Sigmoid colon (tissue), 7 donors: ENCODE measurements around the gene SCRG1. TPM values are rescaled to one million over a fixed set of nuclear protein-coding genes. Genes with fewer than 3 reads are reported as not detected.

Experiments
- DNase-seq: peaks from one replicate; pipeline ENCODE4 v3.0.0-alpha.2; 2019
- H3K27ac ChIP-seq, 4 donors: fragments of 200-600 bp; sonication (generic); one replicate each; pipeline ENCODE4 v1.5.1; 2016 to 2019; ENCODE audit warnings: mild to moderate bottlenecking in 1 of 4
- H3K27me3 ChIP-seq, 3 donors: fragments of 200-600 bp; sonication (generic); one replicate each; pipeline ENCODE4 v1.5.1; 2019; ENCODE audit warnings: mild to moderate bottlenecking in 1 of 3
- H3K36me3 ChIP-seq, 4 donors: fragments of 200-600 bp; sonication (generic); one replicate each; pipeline ENCODE4 v1.5.1; 2016 to 2019
- H3K4me1 ChIP-seq, 4 donors: fragments of 200-600 bp; sonication (generic); one replicate each; pipeline ENCODE4 v1.5.1; 2017 to 2019
- H3K4me3 ChIP-seq, 4 donors: fragments of 200-600 bp; sonication (generic); one replicate each; pipeline ENCODE4 v1.5.1; 2017 to 2019; ENCODE audit warnings: mild to moderate bottlenecking in 2 of 4, moderate library complexity in 1 of 4
- H3K9me3 ChIP-seq, 4 donors: fragments of 200-600 bp in 3 of 4; sonication (generic) in 3 of 4; one replicate each; pipeline versions ENCODE4 v1.5.1 to v1.6.1; 2013 to 2019
- CTCF ChIP-seq, 4 experiments: fragments of 450-650 bp in 3 of 4; fragments of 200-600 bp in 1 of 4; IDR thresholded peaks; one replicate each; pipeline ENCODE4 v1.5.1; 2016 to 2019; ENCODE audit warnings: antibody characterized with exemption in 4 of 4, mild to moderate bottlenecking in 3 of 4, moderate library complexity in 2 of 4
- EP300 ChIP-seq, 4 donors: sonication (generic); formaldehyde crosslinking; IDR thresholded peaks; one replicate each; pipeline ENCODE4 v1.6.1; 2017; ENCODE audit warnings: antibody characterized with exemption in 4 of 4
- POLR2A ChIP-seq, 2 donors: fragments of 450-650 bp; IDR thresholded peaks; one replicate each; pipeline ENCODE4 v1.6.1; 2016; ENCODE audit warnings: antibody characterized with exemption in 2 of 2, mild to moderate bottlenecking in 2 of 2, moderate library complexity in 2 of 2
- POLR2AphosphoS5 ChIP-seq, 4 donors: sonication (generic); formaldehyde crosslinking; IDR thresholded peaks; one replicate each; pipeline ENCODE4 v1.6.1; 2017; ENCODE audit warnings: antibody characterized with exemption in 4 of 4
- whole genome bisulfite sequencing, 2 donors: extraction: QIAGEN DNeasy Blood & Tissue Kit; methylation state at CpG; one replicate each; pipeline ENCODE4 v1.1.7; 2013; 5-methylcytosine and 5-hydroxymethylcytosine counted together
- intact Hi-C: fragments of 100-400 bp; cut with DNase I; formaldehyde crosslinking; loops from one replicate; pipeline ENCODE4 v1.15.1; 2023
- polyA plus RNA-seq, 3 donors: library from polyadenylated mRNA; stranded (reverse); fragments of 200-250 nt; gene quantifications; one replicate each; pipeline ENCODE4 v1.2.3, GENCODE V29; 2013
- small RNA-seq, 3 donors: library from RNA; depleted of rRNA; stranded (forward); fragments of <200 nt; gene quantifications; one replicate each; pipeline ENCODE3, GENCODE V24; 2016
- total RNA-seq, 4 donors: library from RNA; depleted of rRNA; stranded (reverse); fragments of >200 nt; gene quantifications; one replicate each; pipeline ENCODE4 v1.1.0, GENCODE V29; 2016
- donor health status: healthy with polysubstance abuse.
- donor health status: Bipolar disorder and iron deficiency.
- donor health status: healthy.

SCRG1 gene
- total and polyA plus RNA-seq, 7 donors: 0.55 to 5.8 (median 3.5) TPM; not detected in 1

DNA sequence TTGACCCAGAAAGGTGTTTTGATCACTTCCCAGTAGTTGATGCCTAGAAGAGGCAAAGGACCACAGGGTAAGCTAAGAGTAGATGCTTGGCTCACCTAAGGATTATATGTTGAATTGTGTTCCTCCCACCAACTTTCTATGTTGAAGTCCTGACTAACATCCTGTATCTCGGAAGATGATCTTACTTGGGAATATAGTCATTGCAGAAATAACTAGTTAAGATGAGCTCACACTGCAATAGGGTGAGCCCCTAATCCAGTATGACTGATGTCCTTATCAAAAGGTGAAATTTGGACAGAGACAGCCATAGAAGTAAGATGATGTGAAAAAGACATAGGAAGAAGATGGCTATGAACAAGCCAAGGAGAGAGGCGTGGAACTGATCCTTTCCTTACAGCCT lies 61.5 kb downstream of the SCRG1 start:
- no peaks in the 10 kb centered on the region for H3K36me3 ChIP-seq
- DNase-seq: no peak
- intact Hi-C loops: no loop called here
- H3K27me3 ChIP-seq: no peaks in the 10 kb centered on the region
- WGBS, 2 donors: 92 to 98% methylated on average over 2 of the region's 2 CpGs
- TF ChIP-seq POLR2A (IDR thresholded peaks at IDR 0.05): no peak
- no peak for TF ChIP-seq CTCF (IDR thresholded peaks at IDR 0.05)
- TF ChIP-seq EP300 (IDR thresholded peaks at IDR 0.05): no peak
- no peak for TF ChIP-seq POLR2AphosphoS5 (IDR thresholded peaks at IDR 0.05)
- no peaks in the 10 kb centered on the region for H3K9me3 ChIP-seq
- H3K4me1 ChIP-seq: peaks cover 0 to 15% (median 10%) of the 10 kb centered on the region in 4 donors
- no peak overlapping the region for H3K27ac ChIP-seq
- H3K4me3 ChIP-seq: no peak overlapping the region

DNA sequence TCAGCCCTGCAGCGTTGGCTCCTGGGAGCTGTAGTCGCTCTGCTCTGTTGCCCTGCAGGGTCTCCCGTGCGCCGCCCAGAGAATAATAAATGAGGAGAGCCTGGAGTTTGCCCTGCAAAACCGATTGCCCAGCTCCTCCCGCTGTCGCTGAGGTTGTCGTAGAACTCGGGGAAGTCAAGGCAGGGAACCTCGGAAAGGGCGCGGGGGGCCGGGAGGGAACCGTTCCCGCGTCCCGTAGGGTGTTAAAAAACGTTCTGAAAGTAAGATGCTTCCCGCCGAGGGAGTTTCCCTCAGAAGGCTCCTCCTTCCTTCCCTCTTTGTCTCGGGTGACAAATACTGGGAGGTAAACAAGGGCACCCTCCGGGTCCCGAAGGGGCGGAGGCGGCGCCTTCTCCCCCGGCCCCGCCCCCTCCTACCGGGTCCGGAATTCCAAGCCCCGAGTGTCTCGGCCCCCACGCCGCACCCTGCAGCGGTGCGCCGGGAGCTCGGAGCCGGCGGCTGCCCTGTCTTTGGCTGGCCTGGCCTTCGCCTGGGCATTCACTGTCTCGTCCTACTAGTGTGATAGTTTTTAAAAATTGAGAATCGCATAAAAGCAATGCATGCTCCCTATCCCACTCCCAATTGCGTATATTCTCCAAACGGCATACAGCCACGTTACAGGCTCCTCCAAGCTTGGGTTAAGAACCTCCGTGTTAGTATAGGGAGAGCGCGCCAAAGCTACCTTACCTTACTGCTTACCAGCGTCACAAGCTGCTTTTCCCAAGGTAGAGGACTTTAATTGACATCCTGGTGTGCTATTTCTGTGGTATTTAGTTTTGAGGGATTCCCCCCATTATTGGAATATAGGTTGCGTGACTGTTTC lies 63.8 kb downstream of the SCRG1 start:
- intact Hi-C loops: loop anchor here (1.0 to 5.0 kb wide), 2 partner anchors 35 to 162 kb away; partner anchors contain the start of gene SAP30
- H3K4me1 ChIP-seq: peaks cover 0 to 31% (median 23%) of the 10 kb centered on the region in 4 donors
- peaks cover 0 to 21% (median 4%) of the 10 kb centered on the region in 4 donors for H3K36me3 ChIP-seq
- H3K9me3 ChIP-seq: no peaks in the 10 kb centered on the region
- H3K4me3 ChIP-seq: peak overlapping the region; percentile 74 to 98 (median 90)
- DNase-seq: peak; percentile 77
- WGBS, 2 donors: 1 to 2% methylated on average over 52 of the region's 52 CpGs
- TF ChIP-seq POLR2A (IDR thresholded peaks at IDR 0.05) (peak in 1 of 2 donors; percentile 61), CTCF (IDR thresholded peaks at IDR 0.05) (no peak), POLR2AphosphoS5 (IDR thresholded peaks at IDR 0.05) (peak in 3 of 4 donors; percentile 52 to 71 (median 58)), EP300 (IDR thresholded peaks at IDR 0.05) (no peak)
- H3K27me3 ChIP-seq: no peaks in the 10 kb centered on the region
- H3K27ac ChIP-seq: peak overlapping the region; percentile 93 to 100 (median 99)

Small RNA genes lying within 50 kb of the gene (small RNA-seq; reads per million reads assigned to genes)
- gene RNU6-1096P: 0 reads per million in 3 donors

Other genes starting within 250 kb of the SCRG1 start
- gene GALNT7, start 230.3 kb downstream of the SCRG1 start, total RNA-seq: 10 to 100 TPM; 13.2 to 18.6 (median 16.7) TPM
- 10 to 100 TPM; 15.5 to 22.7 (median 16.8) TPM for gene GALNT7, start 230.3 kb downstream of the SCRG1 start, polyA plus RNA-seq
- 10 to 100 TPM; 45.1 to 74.7 (median 59.4) TPM for gene HMGB2, start 64.8 kb downstream of the SCRG1 start, total RNA-seq
- gene HMGB2, start 64.8 kb downstream of the SCRG1 start, polyA plus RNA-seq: 100 to 1,000 TPM in 2 of 3 donors, 10 to 100 TPM in 1; 96.1 to 255 (median 129) TPM
- 10 to 100 TPM; 39.6 to 61.4 (median 53.1) TPM for gene SAP30, start 28.2 kb downstream of the SCRG1 start, total RNA-seq
- 10 to 100 TPM in 1 of 3 donors, 1 to 10 TPM in 2; 7.2 to 11.0 (median 9.0) TPM for gene SAP30, start 28.2 kb downstream of the SCRG1 start, polyA plus RNA-seq
- gene HAND2, start 131.1 kb upstream of the SCRG1 start, total RNA-seq: 100 to 1,000 TPM; 141 to 224 (median 180) TPM
- gene HAND2, start 131.1 kb upstream of the SCRG1 start, polyA plus RNA-seq: 10 to 100 TPM in 1 of 3 donors, 1 to 10 TPM in 1, under 1 TPM in 1; 0.46 to 17.4 (median 7.2) TPM